Measurements from ENCODE around the gene DNPH1.

DNA sequence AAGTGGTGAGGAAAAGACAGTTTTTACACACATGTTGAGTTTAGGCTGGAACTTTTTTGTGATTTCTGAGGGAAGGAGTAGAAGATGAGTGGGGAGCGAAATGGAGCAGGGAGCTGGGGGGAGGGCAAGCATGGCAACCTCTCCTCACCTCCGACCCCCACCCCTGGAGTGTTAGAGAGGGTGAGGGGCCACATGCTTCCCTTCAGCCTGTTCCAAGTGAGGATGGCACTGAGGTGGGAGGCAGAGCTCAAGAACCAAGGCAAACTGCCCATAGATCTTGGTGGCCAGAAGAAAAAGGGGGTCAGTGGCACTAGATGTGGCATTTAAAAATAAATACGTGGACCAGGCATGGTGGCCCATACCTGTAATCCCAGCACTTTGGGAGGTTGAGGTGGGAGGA, 18.8 kb upstream of the DNPH1 start:
- TF ChIP-seq, protein P1, sequence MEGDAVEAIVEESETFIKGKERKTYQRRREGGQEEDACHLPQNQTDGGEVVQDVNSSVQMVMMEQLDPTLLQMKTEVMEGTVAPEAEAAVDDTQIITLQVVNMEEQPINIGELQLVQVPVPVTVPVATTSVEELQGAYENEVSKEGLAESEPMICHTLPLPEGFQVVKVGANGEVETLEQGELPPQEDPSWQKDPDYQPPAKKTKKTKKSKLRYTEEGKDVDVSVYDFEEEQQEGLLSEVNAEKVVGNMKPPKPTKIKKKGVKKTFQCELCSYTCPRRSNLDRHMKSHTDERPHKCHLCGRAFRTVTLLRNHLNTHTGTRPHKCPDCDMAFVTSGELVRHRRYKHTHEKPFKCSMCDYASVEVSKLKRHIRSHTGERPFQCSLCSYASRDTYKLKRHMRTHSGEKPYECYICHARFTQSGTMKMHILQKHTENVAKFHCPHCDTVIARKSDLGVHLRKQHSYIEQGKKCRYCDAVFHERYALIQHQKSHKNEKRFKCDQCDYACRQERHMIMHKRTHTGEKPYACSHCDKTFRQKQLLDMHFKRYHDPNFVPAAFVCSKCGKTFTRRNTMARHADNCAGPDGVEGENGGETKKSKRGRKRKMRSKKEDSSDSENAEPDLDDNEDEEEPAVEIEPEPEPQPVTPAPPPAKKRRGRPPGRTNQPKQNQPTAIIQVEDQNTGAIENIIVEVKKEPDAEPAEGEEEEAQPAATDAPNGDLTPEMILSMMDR (IDR thresholded peaks at IDR 0.05), result no peak
- TF ChIP-seq ZFX (IDR thresholded peaks at IDR 0.05; ENCODE audit: borderline replicate concordance), result no peak
